Keratinocyte (primary cell): ENCODE measurements around the gene PSD2. TPM values are rescaled to one million over a fixed set of nuclear protein-coding genes. Genes with fewer than 3 reads are reported as not detected.

ENCODE experiments used
- DNase-seq: peaks from one replicate; pipeline ENCODE4 v3.0.0-alpha.2; 2011; ENCODE audit warnings: low read depth, missing footprints, low spot score
- FAIRE-seq: peaks from 2 replicates; lab custom pipeline; 2011; peaks lifted over from hg19 to GRCh38; lab: Jason Lieb, UNC
- H2AFZ ChIP-seq: 2 replicates; pipeline ENCODE4 v1.6.0; 2012; ENCODE audit warnings: low read length, control low read depth, inconsistent platforms; ENCODE audit not compliant: control insufficient read depth
- H3K27ac ChIP-seq: 2 replicates; pipeline ENCODE4 v1.5.1; 2011; ENCODE audit warnings: low read length; ENCODE audit not compliant: control insufficient read depth, insufficient read depth
- H3K27me3 ChIP-seq: 3 replicates; pipeline ENCODE4 v1.6.0; 2011; ENCODE audit warnings: low read length; ENCODE audit not compliant: control insufficient read depth, insufficient read depth; ENCODE audit errors: extremely low read depth
- H3K36me3 ChIP-seq, 2 experiments: 2 replicates in 1 of 2; 3 replicates in 1 of 2; pipeline ENCODE4 v1.5.1; 2011; ENCODE audit warnings: low read length in 2 of 2, mild to moderate bottlenecking in 1 of 2; ENCODE audit not compliant: control insufficient read depth in 2 of 2, insufficient read depth in 2 of 2; ENCODE audit errors: extremely low read depth in 1 of 2
- H3K4me1 ChIP-seq: 3 replicates; pipeline ENCODE4 v1.5.1; 2011; ENCODE audit warnings: low read length; ENCODE audit not compliant: control insufficient read depth, insufficient read depth; ENCODE audit errors: extremely low read depth
- H3K4me2 ChIP-seq: 3 replicates; pipeline ENCODE4 v1.6.0; 2011; ENCODE audit warnings: low read depth, low read length; ENCODE audit not compliant: control insufficient read depth, insufficient read depth; ENCODE audit errors: extremely low read depth
- H3K4me3 ChIP-seq, 3 experiments: fragments of 200-600 bp in 1 of 3; sonication (generic) in 1 of 3; 2 replicates in 2 of 3; 3 replicates in 1 of 3; pipeline ENCODE4 v1.5.1; 2011 to 2016; ENCODE audit warnings: low read length in 3 of 3, mild to moderate bottlenecking in 3 of 3, control low read depth in 2 of 3, inconsistent platforms in 1 of 3, low read depth in 1 of 3, mixed read lengths in 1 of 3, mixed run types in 1 of 3, moderate library complexity in 1 of 3; ENCODE audit not compliant: control insufficient read depth in 2 of 3, insufficient read depth in 2 of 3; ENCODE audit errors: extremely low read depth in 1 of 3
- H3K79me2 ChIP-seq: 2 replicates; pipeline ENCODE4 v1.6.0; 2012; ENCODE audit warnings: low read length; ENCODE audit not compliant: control insufficient read depth, insufficient read depth
- H3K9ac ChIP-seq: 3 replicates; pipeline ENCODE4 v1.6.0; 2011; ENCODE audit warnings: low read length; ENCODE audit not compliant: control insufficient read depth, insufficient read depth; ENCODE audit errors: extremely low read depth
- H3K9me1 ChIP-seq: 3 replicates; pipeline ENCODE4 v1.6.0; 2011; ENCODE audit warnings: low read length; ENCODE audit not compliant: control insufficient read depth, insufficient read depth; ENCODE audit errors: extremely low read depth
- H3K9me3 ChIP-seq: 2 replicates; pipeline ENCODE4 v1.5.1; 2012; ENCODE audit warnings: low read depth, low read length; ENCODE audit not compliant: control insufficient read depth
- H4K20me1 ChIP-seq: 3 replicates; pipeline ENCODE4 v1.6.0; 2011; ENCODE audit warnings: low read length; ENCODE audit not compliant: control insufficient read depth, insufficient read depth; ENCODE audit errors: extremely low read depth
- EZH2 ChIP-seq: IDR thresholded peaks from one replicate; pipeline ENCODE4 v1.6.1; 2012; ENCODE audit warnings: inconsistent platforms, mild to moderate bottlenecking, low read length, moderate library complexity
- dilution Hi-C: fragments of 300-500 bp; cut with MboI; formaldehyde crosslinking; loops from one replicate; pipeline ENCODE4 v1.7.0; 2020; ENCODE audit warnings: low sequenced_read_pairs; ENCODE audit not compliant: extremely low pct_ligation_motif_present
- polyA plus RNA-seq, 5 experiments: library from polyadenylated mRNA; depleted of rRNA in 3 of 5; stranded (reverse) in 3 of 5; stranded (forward) in 1 of 5; unstranded in 1 of 5; fragments of >200 nt; gene quantifications; 1 replicate in 1 of 5; 2 replicates in 3 of 5; 3 replicates in 1 of 5; pipeline versions ENCODE4 v1.2.1 to v1.2.3, GENCODE V29; 2011 to 2012; ENCODE audit warnings: missing spikeins in 2 of 5, low read depth in 1 of 5, low replicate concordance in 1 of 5
- TF ChIP-seq, protein P1 (sequence below), 3 experiments: IDR thresholded peaks in 1 of 3; conservative IDR thresholded peaks in 1 of 3; optimal IDR thresholded peaks in 1 of 3; 2 replicates in 2 of 3; 3 replicates in 1 of 3; pipeline versions ENCODE3 to v1.5.1; 2011; ENCODE audit warnings: low read length in 3 of 3, mild to moderate bottlenecking in 3 of 3, moderate library complexity in 2 of 3, control low read depth in 1 of 3, inconsistent platforms in 1 of 3; ENCODE audit not compliant: insufficient read depth in 2 of 3; ENCODE audit errors: extremely low read depth in 1 of 3

The PSD2 gene
- polyA plus RNA-seq, 1 donor (not counting 4 experiments of a cell fraction or from before 2014, with no cell fraction given) = not detected

DNA sequence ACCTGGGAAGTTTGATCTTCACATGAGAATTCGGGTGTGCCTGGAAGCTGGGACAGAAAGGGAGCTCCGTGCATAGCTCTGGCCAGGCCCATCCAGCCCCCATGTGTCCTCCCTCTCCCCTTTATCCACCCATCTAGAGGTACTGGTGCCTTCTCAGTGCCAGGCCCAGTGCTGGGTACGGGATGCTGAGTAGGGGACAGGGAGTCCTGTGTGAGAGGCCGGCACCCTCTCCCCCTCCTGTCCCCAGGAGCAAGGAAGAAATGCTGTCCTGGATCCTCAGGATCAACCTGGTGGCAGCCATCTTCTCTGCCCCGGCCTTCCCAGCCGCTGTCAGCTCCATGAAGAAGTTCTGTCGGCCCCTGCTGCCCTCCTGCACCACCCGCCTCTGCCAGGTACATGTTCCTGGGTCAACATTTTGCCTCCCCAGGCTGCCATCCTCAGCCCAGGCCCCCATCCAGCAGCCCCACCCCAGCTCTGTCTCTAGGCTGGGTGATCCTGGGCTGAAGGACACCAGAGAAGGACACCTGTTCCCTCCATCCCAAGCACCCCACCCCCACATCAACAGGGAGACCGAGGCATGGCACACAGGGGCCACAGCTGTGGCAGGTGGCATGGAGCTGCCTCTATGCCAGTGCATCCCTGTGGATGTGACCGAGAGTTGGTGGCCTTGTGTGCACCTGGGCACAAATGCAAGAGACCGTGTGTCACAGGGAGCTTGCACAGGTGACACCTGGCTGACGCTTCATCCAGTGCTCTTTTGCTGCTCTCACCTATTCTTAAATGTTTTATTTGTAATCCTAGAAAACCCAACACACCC, 43.0 kb downstream of the PSD2 start:
- H3K27me3 ChIP-seq = peaks cover 4% of the 10 kb centered on the region
- no peak overlapping the region for H3K9ac ChIP-seq
- H3K4me1 ChIP-seq = no peaks in the 10 kb centered on the region
- no peaks in the 10 kb centered on the region for H3K9me1 ChIP-seq
- DNase-seq (no peak), FAIRE-seq (no peak)
- no peaks in the 10 kb centered on the region for H3K9me3 ChIP-seq
- no peaks in the 10 kb centered on the region for H4K20me1 ChIP-seq
- no peak overlapping the region for H3K4me3 ChIP-seq
- H3K4me2 ChIP-seq = no peak overlapping the region
- TF ChIP-seq EZH2 = no peak
- TF ChIP-seq, protein P1, sequence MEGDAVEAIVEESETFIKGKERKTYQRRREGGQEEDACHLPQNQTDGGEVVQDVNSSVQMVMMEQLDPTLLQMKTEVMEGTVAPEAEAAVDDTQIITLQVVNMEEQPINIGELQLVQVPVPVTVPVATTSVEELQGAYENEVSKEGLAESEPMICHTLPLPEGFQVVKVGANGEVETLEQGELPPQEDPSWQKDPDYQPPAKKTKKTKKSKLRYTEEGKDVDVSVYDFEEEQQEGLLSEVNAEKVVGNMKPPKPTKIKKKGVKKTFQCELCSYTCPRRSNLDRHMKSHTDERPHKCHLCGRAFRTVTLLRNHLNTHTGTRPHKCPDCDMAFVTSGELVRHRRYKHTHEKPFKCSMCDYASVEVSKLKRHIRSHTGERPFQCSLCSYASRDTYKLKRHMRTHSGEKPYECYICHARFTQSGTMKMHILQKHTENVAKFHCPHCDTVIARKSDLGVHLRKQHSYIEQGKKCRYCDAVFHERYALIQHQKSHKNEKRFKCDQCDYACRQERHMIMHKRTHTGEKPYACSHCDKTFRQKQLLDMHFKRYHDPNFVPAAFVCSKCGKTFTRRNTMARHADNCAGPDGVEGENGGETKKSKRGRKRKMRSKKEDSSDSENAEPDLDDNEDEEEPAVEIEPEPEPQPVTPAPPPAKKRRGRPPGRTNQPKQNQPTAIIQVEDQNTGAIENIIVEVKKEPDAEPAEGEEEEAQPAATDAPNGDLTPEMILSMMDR (optimal IDR thresholded peaks at IDR 0.05 in 1 of 3, IDR thresholded peaks at IDR 0.05 in 1 of 3, conservative IDR thresholded peaks at IDR 0.05 in 1 of 3; ENCODE audit: extremely low read depth in 1 of 3, insufficient read depth in 2 of 3, low read length in 3 of 3) = no peak
- no peaks in the 10 kb centered on the region for H3K36me3 ChIP-seq
- no peaks in the 10 kb centered on the region for H3K79me2 ChIP-seq
- H3K27ac ChIP-seq = no peak overlapping the region
- no peak overlapping the region for H2AFZ ChIP-seq
- dilution Hi-C loops = loop anchor here (25.0 kb wide), 1 partner anchor 124 kb away; no protein-coding TSS in a partner anchor

DNA sequence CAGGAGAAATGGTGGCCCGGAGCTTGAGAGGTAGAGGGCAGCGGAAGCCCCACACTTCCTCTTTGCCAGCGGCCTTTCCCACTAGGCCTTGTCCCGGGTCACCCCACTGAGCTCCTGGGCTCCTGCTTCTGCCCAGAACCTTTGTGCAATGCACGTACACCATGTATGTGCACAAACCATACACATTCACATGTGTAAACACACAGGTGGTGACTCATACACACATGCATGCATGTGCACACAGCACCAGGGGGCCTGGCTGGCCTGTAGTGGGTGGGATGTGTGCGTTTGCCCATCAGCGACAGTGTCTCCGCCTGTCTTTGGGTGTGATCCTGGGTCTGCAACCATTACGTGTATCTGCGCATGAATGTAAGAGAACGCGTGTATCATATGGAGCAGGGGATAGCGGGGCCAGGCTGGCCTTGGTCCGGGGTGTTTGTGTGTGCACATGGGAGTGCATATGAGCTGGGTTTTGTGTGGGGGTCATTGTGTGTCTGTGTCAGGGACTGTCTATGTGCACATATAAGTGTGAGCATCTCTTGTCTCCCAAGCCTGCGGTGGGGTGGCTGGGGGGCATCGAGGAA, 43.7 kb downstream of the PSD2 start:
- Histone ChIP-seq H4K20me1 (no peaks in the 10 kb centered on the region), H3K4me1 (no peaks in the 10 kb centered on the region), H3K27me3 (no peaks in the 10 kb centered on the region), H3K27ac (no peak overlapping the region), H2AFZ (no peak overlapping the region), H3K9ac (no peak overlapping the region), H3K9me3 (no peaks in the 10 kb centered on the region), H3K4me2 (no peak overlapping the region), H3K4me3 (no peak overlapping the region), H3K36me3 (no peaks in the 10 kb centered on the region), H3K9me1 (no peaks in the 10 kb centered on the region), H3K79me2 (no peaks in the 10 kb centered on the region)
- DNase-seq (no peak), FAIRE-seq (no peak)
- no peak for TF ChIP-seq EZH2
- dilution Hi-C loops = loop anchor here (25.0 kb wide), 1 partner anchor 123 kb away; no protein-coding TSS in a partner anchor
